Measurements from ENCODE around the gene PAX7. TPM values are rescaled to one million over a fixed set of nuclear protein-coding genes. Genes with fewer than 3 reads are reported as not detected.

Gene PAX7
- total and polyA plus RNA-seq, 4 donors: 0.03 TPM; not detected in 3

DNA sequence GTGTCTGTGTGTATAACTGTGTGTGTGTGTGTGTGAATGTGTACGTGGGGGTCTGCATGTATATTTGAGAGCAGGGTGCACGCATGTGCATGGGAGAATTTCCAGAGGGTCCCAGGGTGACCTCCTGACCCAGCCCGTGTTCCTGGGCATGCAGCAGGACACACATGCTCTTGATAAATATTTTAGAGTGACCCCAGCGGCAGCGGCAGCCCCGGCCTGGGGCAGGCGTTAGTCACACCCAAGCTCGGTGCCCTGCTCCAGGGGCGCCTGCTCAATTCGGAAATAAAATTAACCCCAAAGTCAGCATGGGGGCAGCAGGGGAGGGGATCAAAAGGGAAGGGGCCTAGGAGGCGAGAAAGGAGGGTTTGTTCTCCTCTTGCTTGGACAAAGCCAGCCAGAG is 107.5 kb downstream of the PAX7 start:
- Histone ChIP-seq H3K4me1 (ENCODE audit: control insufficient read depth in 5 of 5, insufficient read depth in 5 of 5, low read length in 5 of 5) (no peaks in the 10 kb centered on the region), H3K36me3 (ENCODE audit: control insufficient read depth in 4 of 4, insufficient read depth in 4 of 4, low read length in 4 of 4) (no peaks in the 10 kb centered on the region), H3K4me3 (no peak overlapping the region), H3K27me3 (ENCODE audit: control insufficient read depth in 3 of 3, insufficient read depth in 3 of 3, low read length in 2 of 3) (peaks cover 4 to 33% (median 11%) of the 10 kb centered on the region in 3 donors), H3K9me3 (ENCODE audit: control insufficient read depth in 4 of 4, insufficient read depth in 3 of 4, low read length in 3 of 4) (peaks cover 0 to 2% (median 0%) of the 10 kb centered on the region in 4 donors), H3K27ac (ENCODE audit: low read depth in 1 of 2, low read length in 1 of 2) (no peak overlapping the region), H3K9ac (ENCODE audit: insufficient read depth in 1 of 2, low read length in 2 of 2) (no peak overlapping the region)
- 47 to 51% methylated on average over 11 of the region's 11 CpGs for WGBS, 2 donors
- DNase-seq: no peak
- TF ChIP-seq, protein P1, sequence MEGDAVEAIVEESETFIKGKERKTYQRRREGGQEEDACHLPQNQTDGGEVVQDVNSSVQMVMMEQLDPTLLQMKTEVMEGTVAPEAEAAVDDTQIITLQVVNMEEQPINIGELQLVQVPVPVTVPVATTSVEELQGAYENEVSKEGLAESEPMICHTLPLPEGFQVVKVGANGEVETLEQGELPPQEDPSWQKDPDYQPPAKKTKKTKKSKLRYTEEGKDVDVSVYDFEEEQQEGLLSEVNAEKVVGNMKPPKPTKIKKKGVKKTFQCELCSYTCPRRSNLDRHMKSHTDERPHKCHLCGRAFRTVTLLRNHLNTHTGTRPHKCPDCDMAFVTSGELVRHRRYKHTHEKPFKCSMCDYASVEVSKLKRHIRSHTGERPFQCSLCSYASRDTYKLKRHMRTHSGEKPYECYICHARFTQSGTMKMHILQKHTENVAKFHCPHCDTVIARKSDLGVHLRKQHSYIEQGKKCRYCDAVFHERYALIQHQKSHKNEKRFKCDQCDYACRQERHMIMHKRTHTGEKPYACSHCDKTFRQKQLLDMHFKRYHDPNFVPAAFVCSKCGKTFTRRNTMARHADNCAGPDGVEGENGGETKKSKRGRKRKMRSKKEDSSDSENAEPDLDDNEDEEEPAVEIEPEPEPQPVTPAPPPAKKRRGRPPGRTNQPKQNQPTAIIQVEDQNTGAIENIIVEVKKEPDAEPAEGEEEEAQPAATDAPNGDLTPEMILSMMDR (IDR thresholded peaks at IDR 0.05; ENCODE audit: control extremely low read depth, extremely low read depth): no peak
- ATAC-seq (ENCODE audit: insufficient read depth, low FRiP score): no peak

DNA sequence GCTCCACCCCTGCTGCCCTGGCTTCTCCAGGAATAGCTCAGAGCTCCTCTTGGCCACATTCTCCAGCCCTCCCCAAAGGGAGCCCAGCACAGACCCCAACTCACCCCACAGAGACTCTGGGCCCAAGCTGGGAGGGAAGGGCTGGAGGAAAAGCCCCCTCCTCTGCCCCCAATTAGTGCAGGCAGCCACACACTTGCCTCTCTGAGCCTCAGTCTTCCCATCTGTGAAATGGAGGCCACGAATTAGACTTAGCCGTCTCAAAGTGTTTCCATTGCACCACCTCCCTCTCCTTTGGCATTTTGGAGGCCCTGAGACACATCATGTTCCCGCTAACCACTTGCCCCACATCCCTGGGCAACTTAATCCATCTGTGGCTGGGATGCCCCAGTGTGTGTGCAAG is 108.0 kb downstream of the PAX7 start:
- TF ChIP-seq, protein P1 (IDR thresholded peaks at IDR 0.05; ENCODE audit: control extremely low read depth, extremely low read depth): no peak
- Histone ChIP-seq H3K4me3 (no peak overlapping the region), H3K4me1 (ENCODE audit: control insufficient read depth in 5 of 5, insufficient read depth in 5 of 5, low read length in 5 of 5) (no peaks in the 10 kb centered on the region), H3K36me3 (ENCODE audit: control insufficient read depth in 4 of 4, insufficient read depth in 4 of 4, low read length in 4 of 4) (no peaks in the 10 kb centered on the region), H3K27me3 (ENCODE audit: control insufficient read depth in 3 of 3, insufficient read depth in 3 of 3, low read length in 2 of 3) (peaks cover 4 to 30% (median 11%) of the 10 kb centered on the region in 3 donors), H3K9ac (ENCODE audit: insufficient read depth in 1 of 2, low read length in 2 of 2) (no peak overlapping the region), H3K9me3 (ENCODE audit: control insufficient read depth in 4 of 4, insufficient read depth in 3 of 4, low read length in 3 of 4) (peaks cover 0 to 2% (median 0%) of the 10 kb centered on the region in 4 donors), H3K27ac (ENCODE audit: low read depth in 1 of 2, low read length in 1 of 2) (no peak overlapping the region)
- 85 to 87% methylated on average over 3 of the region's 3 CpGs for WGBS, 2 donors
- ATAC-seq (ENCODE audit: insufficient read depth, low FRiP score): no peak
- DNase-seq: no peak

DNA sequence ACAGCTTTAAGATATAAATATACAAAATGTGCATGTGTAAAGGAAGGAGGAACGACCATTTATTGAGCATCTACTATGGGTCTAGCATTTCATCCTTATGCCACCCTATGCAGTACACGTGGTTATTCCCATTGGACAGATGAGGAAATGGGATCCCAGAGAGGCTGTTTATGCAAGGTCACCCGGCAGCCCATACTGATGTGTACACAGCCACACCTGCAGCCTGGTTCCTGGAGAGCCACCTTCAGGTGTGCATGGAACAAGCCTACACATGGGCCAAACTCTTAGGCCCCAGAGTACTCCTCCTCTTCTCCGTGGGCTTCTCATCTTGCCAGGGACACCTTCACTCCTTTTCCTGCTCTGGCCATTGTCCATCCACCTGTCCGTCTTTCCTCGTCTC is 108.8 kb downstream of the PAX7 start:
- WGBS, 2 donors: 61 to 77% methylated on average over 6 of the region's 6 CpGs
- H3K4me1 ChIP-seq (ENCODE audit: control insufficient read depth in 5 of 5, insufficient read depth in 5 of 5, low read length in 5 of 5): no peaks in the 10 kb centered on the region
- no peak overlapping the region for H3K9ac ChIP-seq (ENCODE audit: insufficient read depth in 1 of 2, low read length in 2 of 2)
- no peak overlapping the region for H3K4me3 ChIP-seq
- ATAC-seq (ENCODE audit: insufficient read depth, low FRiP score) (no peak), DNase-seq (no peak)
- peaks cover 0 to 26% (median 11%) of the 10 kb centered on the region in 3 donors for H3K27me3 ChIP-seq (ENCODE audit: control insufficient read depth in 3 of 3, insufficient read depth in 3 of 3, low read length in 2 of 3)
- H3K9me3 ChIP-seq (ENCODE audit: control insufficient read depth in 4 of 4, insufficient read depth in 3 of 4, low read length in 3 of 4): peaks cover 0 to 2% (median 0%) of the 10 kb centered on the region in 4 donors
- TF ChIP-seq, protein P1 (IDR thresholded peaks at IDR 0.05; ENCODE audit: control extremely low read depth, extremely low read depth): no peak
- no peaks in the 10 kb centered on the region for H3K36me3 ChIP-seq (ENCODE audit: control insufficient read depth in 4 of 4, insufficient read depth in 4 of 4, low read length in 4 of 4)
- H3K27ac ChIP-seq (ENCODE audit: low read depth in 1 of 2, low read length in 1 of 2): no peak overlapping the region

DNA sequence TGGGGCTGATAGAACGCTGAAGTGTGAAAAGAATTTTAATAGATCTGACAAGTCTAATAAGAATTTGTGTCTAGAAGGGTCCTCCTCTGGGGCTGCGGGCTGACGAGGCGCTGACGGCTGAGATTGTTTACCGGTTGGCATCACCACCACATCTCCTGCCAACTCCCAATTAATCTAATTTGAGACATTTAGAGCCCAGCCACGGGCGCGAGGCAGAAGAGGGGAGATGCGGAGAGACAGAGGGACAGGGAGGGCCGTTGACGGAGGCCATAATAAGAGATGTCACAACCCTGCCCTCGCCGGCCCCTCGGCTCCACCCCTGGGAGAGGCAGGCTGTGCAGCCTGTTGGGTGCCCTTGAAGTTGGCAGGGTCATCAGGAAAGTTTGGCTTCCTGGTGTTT is 109.3 kb downstream of the PAX7 start:
- DNase-seq: no peak
- Histone ChIP-seq H3K9me3 (ENCODE audit: control insufficient read depth in 4 of 4, insufficient read depth in 3 of 4, low read length in 3 of 4) (peaks cover 0 to 2% (median 0%) of the 10 kb centered on the region in 4 donors), H3K9ac (ENCODE audit: insufficient read depth in 1 of 2, low read length in 2 of 2) (no peak overlapping the region), H3K27me3 (ENCODE audit: control insufficient read depth in 3 of 3, insufficient read depth in 3 of 3, low read length in 2 of 3) (peaks cover 0 to 24% (median 11%) of the 10 kb centered on the region in 3 donors), H3K27ac (ENCODE audit: low read depth in 1 of 2, low read length in 1 of 2) (no peak overlapping the region), H3K4me1 (ENCODE audit: control insufficient read depth in 5 of 5, insufficient read depth in 5 of 5, low read length in 5 of 5) (no peaks in the 10 kb centered on the region), H3K4me3 (no peak overlapping the region), H3K36me3 (ENCODE audit: control insufficient read depth in 4 of 4, insufficient read depth in 4 of 4, low read length in 4 of 4) (no peaks in the 10 kb centered on the region)
- TF ChIP-seq, protein P1 (IDR thresholded peaks at IDR 0.05; ENCODE audit: control extremely low read depth, extremely low read depth): no peak
- no peak for ATAC-seq (ENCODE audit: insufficient read depth, low FRiP score)
- 63 to 80% methylated on average over 15 of the region's 15 CpGs for WGBS, 2 donors
